Amniotic epithelial cell (primary cell): ENCODE results near the gene PALD1.
A peak's percentile ranks its signal among the peaks of the same experiment; 100 is the strongest.

Source experiments
- DNase-seq: peaks from one replicate; pipeline ENCODE4 v3.0.0-alpha.2; 2010; ENCODE audit warnings: low read depth

PALD1 gene

GRCh38 chr10:70589762-70590654 lies 111.4 kb downstream of the PALD1 start:
- DNase-seq = peak; percentile 12

DNA sequence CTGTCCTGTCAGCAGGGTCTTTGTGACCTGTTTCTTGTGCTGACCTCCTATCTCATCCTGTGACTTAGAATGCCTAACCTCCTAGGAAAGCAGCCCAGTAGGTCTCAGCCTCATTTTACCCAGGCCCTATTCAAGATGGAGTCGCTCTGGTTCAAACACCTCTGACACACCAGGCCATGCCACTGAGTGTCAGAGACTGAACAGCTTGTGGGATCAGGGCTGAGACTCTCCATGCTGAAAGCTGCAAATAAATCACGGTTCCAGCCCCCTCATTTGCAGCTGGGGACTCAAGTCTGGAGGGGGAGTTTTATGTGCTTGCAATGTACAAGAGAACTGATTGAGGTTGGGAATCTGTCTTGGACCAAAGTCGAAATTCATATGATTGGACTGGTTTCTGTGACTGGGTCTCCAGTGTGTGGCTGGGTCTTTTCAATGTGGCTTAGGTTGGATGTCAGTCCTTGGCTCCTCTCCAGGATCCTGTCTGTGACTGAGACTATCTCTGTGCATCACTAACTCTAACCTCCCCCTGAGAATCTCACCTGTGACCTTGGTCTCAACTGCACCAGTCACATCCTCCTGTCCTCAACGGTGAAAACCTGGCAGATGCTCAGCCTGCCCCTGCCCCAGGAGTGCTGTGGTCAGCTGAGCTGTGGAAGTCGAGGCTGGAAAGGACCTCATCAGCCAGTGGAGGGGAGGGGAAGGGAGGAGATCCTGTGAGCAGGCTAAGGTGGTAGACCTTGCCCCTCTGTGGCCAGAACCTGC lies 112.3 kb downstream of the PALD1 start:
- no peak for DNase-seq

DNA sequence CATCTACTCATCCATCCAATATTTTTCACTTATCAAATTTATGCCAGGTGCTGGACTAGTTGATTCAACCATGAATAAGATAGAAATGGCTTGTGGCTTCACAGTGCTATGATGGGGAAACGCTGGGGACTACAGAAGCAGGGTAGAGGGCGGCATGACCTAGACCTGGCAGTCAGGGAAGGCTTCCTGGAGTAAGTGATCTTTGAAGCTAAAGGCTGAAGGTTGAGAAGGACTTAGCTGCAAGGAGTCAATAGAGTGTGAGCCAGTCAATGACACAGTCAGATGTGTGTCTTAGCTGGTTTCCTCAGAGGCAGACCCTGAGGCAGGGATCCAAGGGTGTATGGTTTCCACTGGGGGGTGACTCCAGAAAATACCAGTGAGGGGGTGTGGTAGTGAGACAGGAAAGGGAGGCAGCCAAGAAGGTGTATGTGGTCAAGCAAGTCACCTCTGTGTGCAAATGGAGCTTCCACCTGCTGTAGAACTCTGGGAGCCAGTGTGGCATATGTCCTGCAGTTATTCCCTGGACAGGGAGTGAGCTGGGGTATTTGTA lies 113.7 kb downstream of the PALD1 start:
- DNase-seq = no peak

DNA sequence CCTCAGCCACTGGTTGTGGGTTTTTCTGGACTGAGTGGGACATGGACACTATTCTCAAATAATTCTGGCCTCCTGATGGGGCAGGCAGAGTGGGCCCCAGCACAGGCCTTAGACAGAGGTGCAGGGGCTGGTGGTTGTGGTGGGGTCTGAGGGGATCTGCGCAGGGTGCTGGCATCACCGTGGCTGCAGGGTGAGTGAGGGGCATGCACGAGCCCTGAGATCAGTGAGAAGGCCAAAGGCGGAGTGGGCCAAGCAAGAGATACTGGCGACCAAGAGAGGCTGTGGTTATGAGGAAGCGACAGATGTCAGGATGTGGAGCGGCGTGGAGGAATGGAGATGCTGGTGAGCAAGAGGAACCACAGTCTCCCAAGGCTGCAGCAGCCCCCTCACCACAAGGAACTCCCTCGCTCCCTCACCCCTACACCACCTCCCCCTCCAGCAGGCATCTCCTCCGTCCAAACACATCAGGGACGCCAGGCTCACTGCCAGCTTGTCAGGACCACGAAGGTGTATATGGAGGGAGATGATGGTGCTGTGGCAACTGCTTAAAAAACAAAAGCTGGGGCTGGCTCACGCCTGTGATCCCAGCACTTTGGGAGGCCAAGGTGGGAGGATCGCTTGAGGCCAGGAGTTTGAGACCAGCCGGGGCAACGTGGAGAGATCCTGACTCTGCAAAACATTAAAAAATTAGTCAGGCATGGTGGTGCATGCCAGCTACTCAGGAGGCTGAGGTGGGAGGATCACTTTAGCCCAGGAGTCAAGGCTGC lies 114.4 kb downstream of the PALD1 start:
- DNase-seq = no peak

- no peak for DNase-seq
Measured at GRCh38 chr10:70593513-70593890, 114.9 kb downstream of the PALD1 start.

DNA sequence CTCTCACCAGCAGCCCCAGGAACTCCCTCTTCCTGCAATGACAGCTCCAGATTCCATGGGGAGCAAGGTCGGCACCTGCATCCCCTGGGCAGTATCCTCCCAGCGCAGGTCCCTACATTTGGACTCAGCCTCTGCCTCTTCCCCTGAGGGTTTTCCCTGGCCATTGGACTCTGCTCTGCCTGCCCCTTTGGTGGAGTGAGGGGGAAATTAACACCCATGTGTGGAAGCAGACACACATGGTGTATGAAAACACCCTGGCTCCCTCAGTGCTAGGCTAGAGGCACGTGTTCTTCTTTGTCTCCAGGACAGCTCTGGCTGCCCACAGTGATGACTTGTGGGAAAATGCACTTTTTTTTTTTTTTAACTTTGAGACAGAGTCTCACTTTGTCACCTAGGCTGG lies 115.6 kb downstream of the PALD1 start:
- DNase-seq = no peak

DNA sequence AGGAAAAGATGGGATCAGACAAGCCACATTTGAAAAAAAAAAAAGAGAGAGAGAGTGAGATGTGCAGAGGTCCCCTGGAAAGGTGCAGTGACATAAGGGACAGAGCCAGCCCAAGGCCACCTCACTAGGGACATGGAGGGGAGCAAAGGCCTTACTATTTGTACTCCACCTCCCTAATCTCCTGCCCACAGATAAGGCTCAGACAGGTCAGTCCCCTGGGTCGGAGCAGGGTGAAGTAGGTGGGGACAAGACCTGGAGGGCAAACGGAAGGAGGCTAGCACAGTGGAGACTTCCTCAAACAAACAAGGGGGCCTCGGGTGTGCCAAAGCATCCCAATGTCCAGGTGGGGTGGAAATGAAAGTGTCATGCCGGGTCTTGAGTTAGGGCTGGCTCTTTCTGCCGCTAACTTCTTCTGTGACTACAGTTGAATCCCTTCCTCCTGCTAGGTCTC lies 117.0 kb downstream of the PALD1 start:
- no peak for DNase-seq

DNA sequence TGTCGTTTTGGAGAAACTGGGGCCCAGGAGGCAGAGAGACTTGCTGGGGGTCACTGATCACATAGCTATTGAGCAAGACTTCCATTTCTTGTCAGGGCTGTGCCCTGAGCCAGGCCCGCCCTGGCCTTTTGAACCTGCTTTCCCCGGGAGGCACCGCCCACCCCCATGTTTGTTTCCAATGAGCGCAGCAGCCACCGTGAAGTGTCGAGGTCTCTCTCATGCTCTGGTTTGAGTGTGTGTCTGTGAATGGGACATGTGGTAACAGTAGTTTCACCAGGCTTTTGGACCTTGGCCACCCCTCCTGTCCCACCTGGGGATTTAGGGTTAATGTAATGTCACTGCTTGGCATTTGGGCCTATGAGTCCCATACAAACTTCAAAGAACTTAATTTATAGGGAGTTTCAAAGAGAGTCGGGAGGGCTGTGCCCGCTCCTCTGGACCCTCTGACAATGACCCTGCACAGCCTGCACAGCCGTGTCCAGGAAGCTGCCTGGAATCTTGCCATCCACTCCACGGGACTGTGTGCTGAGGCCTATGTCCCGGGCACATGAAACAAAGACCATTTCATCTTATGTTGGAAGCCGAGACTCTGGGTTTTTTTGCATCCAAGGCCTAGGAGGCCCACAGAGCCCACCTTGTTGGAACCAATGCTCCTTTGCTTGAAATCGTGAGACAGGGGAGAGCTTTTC lies 117.7 kb downstream of the PALD1 start:
- DNase-seq = no peak

GRCh38 chr10:70596860-70597809 lies 118.6 kb downstream of the PALD1 start:
- no peak for DNase-seq

GRCh38 chr10:70597856-70598815 lies 119.6 kb downstream of the PALD1 start:
- DNase-seq = no peak

DNA sequence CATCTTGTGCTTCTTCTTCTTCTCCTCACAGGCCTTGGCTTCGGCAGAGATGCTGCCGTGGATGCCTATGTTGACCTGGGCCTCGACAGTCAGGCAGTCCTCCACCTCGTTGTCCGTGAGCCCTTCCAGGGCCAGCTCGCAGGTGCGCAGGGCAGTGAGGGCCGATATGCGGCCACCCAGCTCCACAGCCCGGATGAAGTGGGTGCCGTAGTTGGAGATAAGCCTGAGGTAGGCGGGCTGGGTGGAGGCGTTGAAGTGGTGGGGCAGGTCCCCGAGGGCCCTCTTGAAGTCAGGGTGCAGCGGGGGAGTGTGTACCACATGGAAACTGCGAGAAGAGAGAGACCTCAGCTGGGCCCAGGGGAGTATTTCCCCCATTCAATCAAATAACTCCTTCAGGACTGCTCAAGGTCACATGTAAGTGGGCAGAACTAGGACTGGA lies 120.3 kb downstream of the PALD1 start:
- no peak for DNase-seq

DNA sequence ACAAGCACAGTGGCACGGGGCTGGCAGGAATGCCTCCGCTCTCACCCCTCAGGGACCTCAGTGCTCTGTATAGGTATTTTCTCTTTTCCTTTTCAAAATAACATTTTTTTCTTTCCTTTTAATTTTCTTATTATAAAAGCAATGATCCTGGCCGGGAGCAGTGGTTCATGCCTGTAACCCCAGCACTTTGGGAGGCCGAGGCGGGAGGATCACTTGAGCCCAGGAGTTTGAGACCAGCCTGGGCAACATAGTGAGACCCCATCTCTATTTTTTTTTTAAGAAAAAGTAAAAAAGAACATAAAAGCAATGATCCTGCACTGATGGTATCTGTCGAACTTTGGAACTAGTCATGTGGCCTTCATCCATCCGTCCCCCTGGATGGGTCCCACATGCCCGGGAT lies 120.8 kb downstream of the PALD1 start:
- no peak for DNase-seq

DNA sequence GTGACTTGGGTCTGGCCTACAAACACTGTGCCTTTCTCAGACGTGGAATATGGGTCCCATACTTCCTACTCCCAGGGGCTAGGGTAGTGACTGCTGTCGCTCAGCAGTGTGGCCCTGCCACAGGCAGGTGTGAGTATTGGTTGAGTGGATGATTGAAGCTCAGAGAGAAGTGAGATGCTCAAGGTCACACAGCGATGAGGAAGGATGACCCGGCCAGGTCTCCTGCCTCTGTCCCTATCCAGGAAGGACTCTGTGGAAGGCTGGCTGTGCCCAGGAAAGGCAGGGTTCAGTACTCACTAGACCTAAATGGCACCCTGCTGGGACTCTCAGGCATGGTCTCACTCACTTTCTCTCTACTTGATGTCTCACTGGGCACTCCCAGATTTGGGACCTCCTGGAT lies 121.2 kb downstream of the PALD1 start:
- DNase-seq = no peak

GRCh38 chr10:70600512-70601395 lies 122.2 kb downstream of the PALD1 start:
- no peak for DNase-seq

DNA sequence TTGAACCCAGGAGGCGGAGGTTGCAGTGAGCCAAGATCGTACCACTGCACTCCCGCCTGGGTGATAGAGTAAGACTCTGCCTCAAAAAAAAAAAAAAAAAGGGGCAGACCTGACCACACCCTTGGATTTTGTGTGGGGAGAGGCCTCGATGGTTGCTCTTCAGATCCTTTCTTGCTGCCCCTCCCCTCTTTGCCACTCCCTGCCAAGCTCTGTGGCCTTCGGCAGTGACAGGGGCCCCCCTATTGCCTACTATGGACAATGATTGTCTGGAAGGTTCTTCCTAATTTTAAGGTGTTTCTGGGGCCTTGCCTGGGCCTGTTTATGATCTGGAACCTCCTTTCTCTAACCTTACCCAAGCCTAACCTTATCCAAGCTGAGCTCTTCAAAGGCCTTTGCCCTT lies 123.2 kb downstream of the PALD1 start:
- DNase-seq = no peak

DNA sequence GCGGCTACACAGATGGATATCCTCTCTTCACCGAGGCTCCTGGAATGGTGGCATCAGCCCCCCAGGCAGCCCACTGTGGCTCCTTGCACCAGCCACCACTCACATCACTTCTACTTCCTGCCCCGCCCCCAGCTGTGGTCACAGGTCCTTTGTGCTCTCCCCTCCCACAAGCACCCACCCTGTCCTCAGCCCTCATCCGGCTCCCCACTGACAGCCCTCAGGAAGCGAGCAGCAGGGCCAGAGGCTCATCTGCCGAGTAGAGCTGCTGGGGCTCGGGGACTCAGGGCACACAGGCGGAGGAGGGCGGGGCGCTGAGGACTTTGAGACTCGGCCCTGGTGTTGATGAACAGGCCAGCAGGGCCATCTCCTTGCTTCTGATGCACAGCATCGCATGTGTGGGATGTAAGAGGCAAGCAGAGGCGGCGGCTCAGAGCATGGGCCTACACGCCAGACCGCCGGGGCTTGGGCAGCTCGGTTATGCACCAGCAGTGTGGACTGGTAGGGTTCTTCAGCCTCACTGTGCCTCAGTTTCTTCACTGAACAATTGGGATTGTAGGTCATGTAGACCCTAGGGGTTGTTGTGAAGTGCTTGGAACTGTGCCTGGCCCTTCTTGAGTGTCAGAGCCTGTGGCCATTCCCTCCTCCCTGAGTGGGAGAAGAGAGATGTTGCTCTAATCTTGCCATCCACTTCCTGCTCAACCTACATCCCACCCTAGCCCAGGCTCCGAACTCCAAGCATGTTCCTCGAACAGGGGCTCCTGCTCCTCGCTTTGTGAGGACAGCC lies 124.3 kb downstream of the PALD1 start, which contains the start of gene PRF1:
PRF1 (minus strand) TSS at position 77 of the 784 bp plus-strand sequence. CDS start 1,839 bp downstream, outside the sequence.
- DNase-seq = no peak

DNA sequence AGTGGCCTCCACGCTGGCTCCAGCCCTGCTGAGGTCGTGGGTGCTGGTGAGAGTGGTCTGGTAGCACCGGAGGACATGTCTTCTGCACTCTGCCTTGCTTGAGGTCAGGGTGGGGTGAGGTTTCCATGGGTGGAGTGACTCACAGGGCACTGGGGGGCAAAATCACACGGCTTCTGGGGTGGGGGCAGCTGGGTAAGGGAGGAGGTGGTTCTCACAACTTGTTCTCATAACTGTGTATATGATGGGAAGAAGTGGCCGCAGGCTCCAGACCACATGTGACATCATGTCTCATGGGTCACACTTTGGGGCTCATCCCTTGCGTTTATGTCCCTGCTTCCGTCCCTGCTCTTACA lies 124.9 kb downstream of the PALD1 start:
- no peak for DNase-seq
